HL-60 (cell line): ENCODE results near the gene GFI1.

Experiments used
- DNase-seq, 2 experiments: peaks; one replicate each; pipeline ENCODE4 v3.0.0-alpha.2; 2010 to 2020; ENCODE audit warnings: low read depth in 1 of 2, low spot score in 1 of 2
- H3K27ac ChIP-seq: fragments of 250-450 bp; sonication (Bioruptor Pico); replicated peaks from 2 replicates; pipeline ENCODE4 v1.5.1; 2020; ENCODE audit warnings: mild to moderate bottlenecking, moderate library complexity
- H3K27me3 ChIP-seq: fragments of 250-450 bp; sonication (Bioruptor Pico); 2 replicates; pipeline ENCODE4 v1.5.1; 2021; ENCODE audit warnings: mild to moderate bottlenecking, moderate library complexity; ENCODE audit not compliant: insufficient read depth, poor library complexity, severe bottlenecking
- H3K4me3 ChIP-seq: replicated peaks from 2 replicates; pipeline ENCODE4 v1.5.1; 2011; ENCODE audit warnings: mild to moderate bottlenecking, control low read depth, low read length; ENCODE audit not compliant: insufficient read depth
- GABPA ChIP-seq: IDR thresholded peaks from 2 replicates; pipeline ENCODE4 v1.6.1; 2012; ENCODE audit warnings: low read depth
- POLR2AphosphoS5 ChIP-seq: IDR thresholded peaks from 2 replicates; pipeline ENCODE4 v1.6.1; 2012; ENCODE audit warnings: low read depth
- SPI1 ChIP-seq: IDR thresholded peaks from 2 replicates; pipeline ENCODE4 v1.6.1; 2012; ENCODE audit warnings: low read depth, mild to moderate bottlenecking, borderline replicate concordance
- TF ChIP-seq, protein P1 (sequence below): IDR thresholded peaks from 2 replicates; pipeline ENCODE4 v1.6.1; 2012; ENCODE audit warnings: low read depth; ENCODE audit not compliant: insufficient replicate concordance
- TF ChIP-seq, protein P2 (sequence below): IDR thresholded peaks from one replicate; pipeline ENCODE4 v1.5.1; 2011; ENCODE audit warnings: low read length, control low read depth, inconsistent platforms; ENCODE audit not compliant: insufficient read depth

The GFI1 gene

DNA sequence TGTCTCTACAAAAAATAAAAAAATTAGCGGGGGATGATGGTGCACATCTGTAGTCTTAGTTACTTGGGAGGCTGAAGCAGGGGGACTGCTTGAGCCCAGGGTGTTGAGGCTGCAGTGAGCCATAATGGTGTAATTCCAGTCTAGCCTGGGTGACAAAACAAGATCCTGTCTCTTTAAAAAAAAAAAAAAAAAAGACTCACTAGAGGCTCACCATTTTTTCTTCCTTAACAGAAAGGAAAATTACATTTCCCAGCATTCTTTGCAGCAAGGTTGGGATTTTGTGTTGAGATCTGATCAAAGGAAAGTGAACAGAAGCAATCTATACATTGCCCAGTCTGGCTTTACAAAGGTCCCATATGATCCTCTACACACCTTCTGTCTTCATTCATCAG is 21.5 kb downstream of the GFI1 start:
- peak overlapping the region; percentile 56 for H3K27ac ChIP-seq
- TF ChIP-seq, protein P1, sequence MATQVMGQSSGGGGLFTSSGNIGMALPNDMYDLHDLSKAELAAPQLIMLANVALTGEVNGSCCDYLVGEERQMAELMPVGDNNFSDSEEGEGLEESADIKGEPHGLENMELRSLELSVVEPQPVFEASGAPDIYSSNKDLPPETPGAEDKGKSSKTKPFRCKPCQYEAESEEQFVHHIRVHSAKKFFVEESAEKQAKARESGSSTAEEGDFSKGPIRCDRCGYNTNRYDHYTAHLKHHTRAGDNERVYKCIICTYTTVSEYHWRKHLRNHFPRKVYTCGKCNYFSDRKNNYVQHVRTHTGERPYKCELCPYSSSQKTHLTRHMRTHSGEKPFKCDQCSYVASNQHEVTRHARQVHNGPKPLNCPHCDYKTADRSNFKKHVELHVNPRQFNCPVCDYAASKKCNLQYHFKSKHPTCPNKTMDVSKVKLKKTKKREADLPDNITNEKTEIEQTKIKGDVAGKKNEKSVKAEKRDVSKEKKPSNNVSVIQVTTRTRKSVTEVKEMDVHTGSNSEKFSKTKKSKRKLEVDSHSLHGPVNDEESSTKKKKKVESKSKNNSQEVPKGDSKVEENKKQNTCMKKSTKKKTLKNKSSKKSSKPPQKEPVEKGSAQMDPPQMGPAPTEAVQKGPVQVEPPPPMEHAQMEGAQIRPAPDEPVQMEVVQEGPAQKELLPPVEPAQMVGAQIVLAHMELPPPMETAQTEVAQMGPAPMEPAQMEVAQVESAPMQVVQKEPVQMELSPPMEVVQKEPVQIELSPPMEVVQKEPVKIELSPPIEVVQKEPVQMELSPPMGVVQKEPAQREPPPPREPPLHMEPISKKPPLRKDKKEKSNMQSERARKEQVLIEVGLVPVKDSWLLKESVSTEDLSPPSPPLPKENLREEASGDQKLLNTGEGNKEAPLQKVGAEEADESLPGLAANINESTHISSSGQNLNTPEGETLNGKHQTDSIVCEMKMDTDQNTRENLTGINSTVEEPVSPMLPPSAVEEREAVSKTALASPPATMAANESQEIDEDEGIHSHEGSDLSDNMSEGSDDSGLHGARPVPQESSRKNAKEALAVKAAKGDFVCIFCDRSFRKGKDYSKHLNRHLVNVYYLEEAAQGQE: no peak
- no peak for TF ChIP-seq POLR2AphosphoS5
- no peak for TF ChIP-seq SPI1
- no peak for TF ChIP-seq GABPA
- TF ChIP-seq, protein P2, sequence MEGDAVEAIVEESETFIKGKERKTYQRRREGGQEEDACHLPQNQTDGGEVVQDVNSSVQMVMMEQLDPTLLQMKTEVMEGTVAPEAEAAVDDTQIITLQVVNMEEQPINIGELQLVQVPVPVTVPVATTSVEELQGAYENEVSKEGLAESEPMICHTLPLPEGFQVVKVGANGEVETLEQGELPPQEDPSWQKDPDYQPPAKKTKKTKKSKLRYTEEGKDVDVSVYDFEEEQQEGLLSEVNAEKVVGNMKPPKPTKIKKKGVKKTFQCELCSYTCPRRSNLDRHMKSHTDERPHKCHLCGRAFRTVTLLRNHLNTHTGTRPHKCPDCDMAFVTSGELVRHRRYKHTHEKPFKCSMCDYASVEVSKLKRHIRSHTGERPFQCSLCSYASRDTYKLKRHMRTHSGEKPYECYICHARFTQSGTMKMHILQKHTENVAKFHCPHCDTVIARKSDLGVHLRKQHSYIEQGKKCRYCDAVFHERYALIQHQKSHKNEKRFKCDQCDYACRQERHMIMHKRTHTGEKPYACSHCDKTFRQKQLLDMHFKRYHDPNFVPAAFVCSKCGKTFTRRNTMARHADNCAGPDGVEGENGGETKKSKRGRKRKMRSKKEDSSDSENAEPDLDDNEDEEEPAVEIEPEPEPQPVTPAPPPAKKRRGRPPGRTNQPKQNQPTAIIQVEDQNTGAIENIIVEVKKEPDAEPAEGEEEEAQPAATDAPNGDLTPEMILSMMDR: no peak
- DNase-seq: peak in 1 of 2 experiments; percentile 16
- H3K27me3 ChIP-seq: no peaks in the 10 kb centered on the region
- H3K4me3 ChIP-seq: no peak overlapping the region

DNA sequence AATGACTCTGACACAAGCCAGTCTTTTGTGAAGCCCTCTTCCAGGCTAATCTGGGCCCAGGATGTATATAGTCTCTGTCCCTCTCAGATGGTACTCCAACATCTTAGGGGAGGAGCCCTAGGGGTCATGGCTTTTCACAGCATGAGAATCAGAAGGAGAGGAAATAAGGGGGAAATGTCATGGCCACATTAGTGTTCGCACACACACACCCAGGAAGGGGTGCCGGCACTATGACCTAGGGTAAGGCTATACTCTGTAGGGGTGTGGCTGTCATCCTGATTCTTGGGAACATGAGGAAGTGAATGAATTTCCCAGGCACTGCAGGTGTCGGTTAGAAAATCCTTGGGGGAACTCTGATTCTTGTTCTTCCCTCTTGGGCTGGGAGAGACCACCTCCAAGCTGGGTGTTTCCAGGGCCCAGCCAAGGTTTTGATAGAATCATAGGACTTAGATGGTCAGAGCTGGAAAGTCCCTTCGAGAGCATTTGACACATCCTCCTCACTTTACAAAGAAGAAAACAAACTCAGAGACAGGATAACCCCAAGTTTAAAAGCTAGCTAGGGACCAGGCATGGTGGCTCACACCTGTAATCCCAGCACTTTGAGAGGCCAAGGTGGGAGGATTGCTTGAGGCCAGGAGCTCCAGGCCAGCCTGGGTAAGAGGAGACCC is 22.0 kb downstream of the GFI1 start:
- no peak overlapping the region for H3K4me3 ChIP-seq
- DNase-seq: peak in 1 of 2 experiments; percentile 35
- peak overlapping the region; percentile 56 for H3K27ac ChIP-seq
- no peak; the same call in 1 of the 2 replicates for TF ChIP-seq SPI1
- TF ChIP-seq, protein P1: no peak
- TF ChIP-seq, protein P2: no peak
- TF ChIP-seq POLR2AphosphoS5: peak; percentile 80
- no peaks in the 10 kb centered on the region for H3K27me3 ChIP-seq

DNA sequence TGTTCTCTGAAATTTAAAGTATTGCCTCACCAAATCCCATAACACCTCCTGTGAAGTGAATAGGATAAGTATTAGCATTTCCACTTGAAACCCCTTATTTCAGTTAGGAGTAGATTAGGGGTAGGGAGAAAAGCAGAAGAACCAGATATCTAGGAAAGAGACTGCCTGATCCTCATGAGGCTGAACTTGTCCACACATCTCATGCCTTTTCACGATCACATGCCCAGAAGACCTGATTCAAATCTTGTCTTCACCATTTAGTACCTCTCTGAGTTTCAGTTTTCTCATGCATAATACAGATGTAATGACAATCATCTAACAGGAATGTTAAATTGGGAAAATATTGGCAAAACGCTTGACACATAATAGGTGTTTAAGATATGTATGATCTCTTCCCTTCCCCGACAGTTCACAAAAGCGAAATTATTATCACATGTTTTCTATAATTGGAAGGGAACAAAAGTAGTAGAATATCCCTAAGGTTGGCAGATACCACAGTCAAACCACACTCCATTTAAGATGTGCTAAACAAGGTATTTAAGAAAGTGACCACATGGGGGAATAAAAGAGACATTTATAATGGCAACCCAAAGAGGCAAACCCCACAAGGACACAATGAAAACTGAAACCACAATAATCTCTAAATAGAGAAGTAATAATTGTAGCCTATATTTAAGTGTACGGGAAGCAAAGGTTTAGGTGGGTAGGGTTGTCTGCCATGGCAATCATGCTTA is 25.2 kb downstream of the GFI1 start:
- TF ChIP-seq SPI1 (no peak), POLR2AphosphoS5 (0 out of 2 replicates have a peak, but pooled peaks have one; percentile 27)
- TF ChIP-seq, protein P2: no peak
- no peaks in the 10 kb centered on the region for H3K27me3 ChIP-seq
- H3K27ac ChIP-seq: peak overlapping the region; percentile 95

More for the DNA sequence above, 25.2 kb downstream of the GFI1 start:
- no peak overlapping the region for H3K4me3 ChIP-seq
- peak in 1 of 2 experiments; percentile 41 for DNase-seq
